Mesothelial cell of epicardium (in vitro differentiated cells): ENCODE data around the gene ARHGEF7. TPM values are rescaled to one million over a fixed set of nuclear protein-coding genes. Genes with fewer than 3 reads are reported as not detected.

Source experiments
- DNase-seq, 2 experiments: peaks; one replicate each; pipeline ENCODE4 v3.0.0; 2021; ENCODE audit warnings: low spot score in 2 of 2; ENCODE audit not compliant: unreplicated experiment in 2 of 2
- H3K27ac Mint-ChIP-seq: 2 replicates; pipeline ENCODE4 v1.8.0; 2021; ENCODE audit warnings: mixed read lengths
- H3K27me3 Mint-ChIP-seq: 2 replicates; pipeline ENCODE4 v1.8.0; 2021; ENCODE audit warnings: low read depth, mixed read lengths
- H3K36me3 Mint-ChIP-seq: 2 replicates; pipeline ENCODE4 v1.8.0; 2021; ENCODE audit warnings: mixed read lengths
- H3K4me1 Mint-ChIP-seq: 2 replicates; pipeline ENCODE4 v1.8.0; 2021; ENCODE audit warnings: mixed read lengths
- H3K4me3 Mint-ChIP-seq: 2 replicates; pipeline ENCODE4 v1.8.0; 2021; ENCODE audit warnings: mild to moderate bottlenecking, moderate library complexity, mixed read lengths
- H3K9me3 Mint-ChIP-seq: 2 replicates; pipeline ENCODE4 v1.8.0; 2021; ENCODE audit warnings: mixed read lengths
- CTCF ChIP-seq: fragments of 200-600 bp; sonication (generic); IDR thresholded peaks from one replicate; pipeline ENCODE4 v1.5.0; 2021; ENCODE audit warnings: antibody characterized with exemption; ENCODE audit not compliant: unreplicated experiment
- total RNA-seq: library from RNA; stranded (reverse); gene quantifications from 3 replicates; pipeline ENCODE4 v1.2.1, GENCODE V29; 2021

Gene ARHGEF7
- total RNA-seq, 1 donor from 2014 or later = 95.9 TPM

- H3K4me3 Mint-ChIP-seq = no peak overlapping the region
- no peaks in the 10 kb centered on the region for H3K27me3 Mint-ChIP-seq
- no peak overlapping the region for H3K27ac Mint-ChIP-seq
- DNase-seq = no peak
- H3K36me3 Mint-ChIP-seq = peaks cover 54% of the 10 kb centered on the region
- H3K4me1 Mint-ChIP-seq = no peaks in the 10 kb centered on the region
- TF ChIP-seq CTCF = no peak
- H3K9me3 Mint-ChIP-seq = peaks cover 20% of the 10 kb centered on the region
Observed at GRCh38 chr13:111259058-111259457, 143.9 kb downstream of the ARHGEF7 start.

- TF ChIP-seq CTCF = no peak
- DNase-seq = no peak
- peaks cover 44% of the 10 kb centered on the region for H3K36me3 Mint-ChIP-seq
- no peak overlapping the region for H3K4me3 Mint-ChIP-seq
- H3K27me3 Mint-ChIP-seq = no peaks in the 10 kb centered on the region
- no peak overlapping the region for H3K27ac Mint-ChIP-seq
- H3K9me3 Mint-ChIP-seq = peaks cover 18% of the 10 kb centered on the region
- no peaks in the 10 kb centered on the region for H3K4me1 Mint-ChIP-seq
Observed at GRCh38 chr13:111261326-111261725, 146.2 kb downstream of the ARHGEF7 start.

- peaks cover 38% of the 10 kb centered on the region for H3K36me3 Mint-ChIP-seq
- H3K27me3 Mint-ChIP-seq = no peaks in the 10 kb centered on the region
- no peak for DNase-seq
- TF ChIP-seq CTCF = no peak
- no peak overlapping the region for H3K4me3 Mint-ChIP-seq
- peaks cover 15% of the 10 kb centered on the region for H3K9me3 Mint-ChIP-seq
- no peaks in the 10 kb centered on the region for H3K4me1 Mint-ChIP-seq
- no peak overlapping the region for H3K27ac Mint-ChIP-seq
Observed at GRCh38 chr13:111262281-111262680, 147.2 kb downstream of the ARHGEF7 start.

GRCh38 chr13:111262715-111263114 is 147.6 kb downstream of the ARHGEF7 start:
- Mint-ChIP-seq H3K36me3 (peaks cover 35% of the 10 kb centered on the region), H3K4me3 (no peak overlapping the region), H3K9me3 (peaks cover 15% of the 10 kb centered on the region), H3K4me1 (no peaks in the 10 kb centered on the region), H3K27ac (no peak overlapping the region), H3K27me3 (no peaks in the 10 kb centered on the region)
- no peak for DNase-seq
- no peak for TF ChIP-seq CTCF

GRCh38 chr13:111263566-111263965 is 148.5 kb downstream of the ARHGEF7 start:
- no peak for TF ChIP-seq CTCF

More at GRCh38 chr13:111263566-111263965, 148.5 kb downstream of the ARHGEF7 start:
- Mint-ChIP-seq H3K4me3 (no peak overlapping the region), H3K9me3 (peaks cover 15% of the 10 kb centered on the region), H3K4me1 (no peaks in the 10 kb centered on the region), H3K27ac (no peak overlapping the region), H3K36me3 (peaks cover 28% of the 10 kb centered on the region), H3K27me3 (no peaks in the 10 kb centered on the region)
- no peak for DNase-seq
